Activated gamma-delta T cell treated with Interleukin-2 at 50 U/mL for 16 hours (primary cell): ENCODE measurements around the gene ARFGAP2.

Experiments used
- DNase-seq: peaks from one replicate; pipeline ENCODE4 v3.0.0-alpha.2; 2020

ARFGAP2 gene

GRCh38 chr11:47166368-47166767, 10.3 kb downstream of the ARFGAP2 start:
- no peak for DNase-seq

GRCh38 chr11:47165253-47165840, 11.3 kb downstream of the ARFGAP2 start:
- no peak for DNase-seq

- no peak for DNase-seq
Measured at GRCh38 chr11:47164321-47164720, 12.4 kb downstream of the ARFGAP2 start.

GRCh38 chr11:47163898-47164297, 12.8 kb downstream of the ARFGAP2 start:
- DNase-seq, result no peak

GRCh38 chr11:47163193-47163592, 13.5 kb downstream of the ARFGAP2 start:
- DNase-seq, result no peak

GRCh38 chr11:47162426-47162825, 14.3 kb downstream of the ARFGAP2 start:
- DNase-seq, result no peak

GRCh38 chr11:47161890-47162289, 14.8 kb downstream of the ARFGAP2 start:
- no peak for DNase-seq

GRCh38 chr11:47161134-47161854, 15.4 kb downstream of the ARFGAP2 start:
- DNase-seq, result peak; percentile 58

GRCh38 chr11:47160753-47161133, 15.9 kb downstream of the ARFGAP2 start:
- DNase-seq, result no peak

GRCh38 chr11:47158242-47158641, 18.4 kb downstream of the ARFGAP2 start:
- no peak for DNase-seq

GRCh38 chr11:47157805-47158204, 18.9 kb downstream of the ARFGAP2 start:
- no peak for DNase-seq

GRCh38 chr11:47156951-47157350, 19.7 kb downstream of the ARFGAP2 start:
- DNase-seq, result no peak

GRCh38 chr11:47156333-47156732, 20.3 kb downstream of the ARFGAP2 start:
- DNase-seq, result no peak

- DNase-seq, result no peak
Measured at GRCh38 chr11:47155879-47156278, 20.8 kb downstream of the ARFGAP2 start.

- DNase-seq, result peak; percentile 47
Measured at GRCh38 chr11:47154616-47155570, 21.8 kb downstream of the ARFGAP2 start.

- peak; percentile 43 for DNase-seq
Measured at GRCh38 chr11:47152953-47153950, 23.4 kb downstream of the ARFGAP2 start.

- no peak for DNase-seq
Measured at GRCh38 chr11:47152126-47152952, 24.3 kb downstream of the ARFGAP2 start.

- DNase-seq, result no peak
Measured at GRCh38 chr11:47149782-47150181, 26.9 kb downstream of the ARFGAP2 start.

GRCh38 chr11:47148903-47149531, 27.7 kb downstream of the ARFGAP2 start:
- no peak for DNase-seq

- DNase-seq, result no peak
Measured at GRCh38 chr11:47148270-47148669, 28.4 kb downstream of the ARFGAP2 start.

GRCh38 chr11:47147681-47148080, 29.0 kb downstream of the ARFGAP2 start:
- no peak for DNase-seq
